ENCODE results near the gene KLHL29.

Gene KLHL29

DNA sequence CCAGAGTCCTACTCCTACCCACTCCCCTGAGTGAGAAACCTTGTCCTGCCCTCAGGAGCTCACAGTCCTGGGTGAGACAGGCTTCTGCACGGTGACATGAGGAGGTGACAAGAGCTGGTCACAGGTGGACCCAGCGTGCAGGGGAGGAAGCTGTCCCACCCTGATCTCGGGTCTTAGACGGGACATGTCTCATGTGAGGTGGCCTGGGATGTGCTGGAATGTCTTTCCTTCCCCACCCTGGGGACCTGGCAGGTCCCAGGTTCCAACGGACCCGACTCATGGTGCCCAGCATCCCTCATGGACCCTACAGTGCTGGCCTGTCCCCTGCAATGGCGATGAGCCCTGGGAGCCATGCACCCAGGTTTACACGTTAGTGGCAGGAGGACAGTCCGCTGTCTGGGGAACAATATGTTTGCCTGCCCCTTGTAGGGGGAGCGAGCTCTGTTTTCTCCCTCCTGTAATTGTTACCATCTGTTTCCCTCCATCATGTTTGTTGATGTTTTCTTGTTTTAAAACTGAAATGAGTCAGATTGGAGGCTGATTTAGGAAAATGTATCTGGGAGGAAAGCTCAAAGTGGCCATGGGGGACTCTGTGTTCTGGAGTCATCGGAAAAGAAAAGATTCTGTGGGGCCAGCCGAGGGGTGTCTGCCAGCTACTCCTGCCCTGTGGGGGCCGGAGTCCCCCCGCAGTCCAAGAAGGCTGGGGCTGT lies 238.1 kb downstream of the KLHL29 start:
- DNase-seq = no peak

DNA sequence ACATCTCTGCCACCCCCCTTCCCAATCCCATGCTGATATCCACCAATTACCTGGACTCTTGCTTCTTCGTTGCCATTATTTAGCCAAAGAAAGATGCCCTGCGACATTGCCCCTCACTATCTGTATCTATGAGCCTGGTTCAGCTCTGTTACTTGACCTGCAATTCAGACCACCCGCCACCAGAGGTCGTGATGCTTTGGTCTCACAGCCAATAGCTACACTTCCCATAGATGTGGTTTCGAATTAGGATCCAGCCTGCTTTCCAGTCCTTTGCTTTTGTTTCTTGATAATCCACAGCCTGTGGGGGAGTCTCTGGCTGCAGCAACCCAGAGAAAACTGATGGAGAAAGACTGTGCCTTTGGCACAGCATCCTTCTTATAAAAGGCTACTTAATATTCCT lies 239.4 kb downstream of the KLHL29 start:
- DNase-seq = no peak

DNA sequence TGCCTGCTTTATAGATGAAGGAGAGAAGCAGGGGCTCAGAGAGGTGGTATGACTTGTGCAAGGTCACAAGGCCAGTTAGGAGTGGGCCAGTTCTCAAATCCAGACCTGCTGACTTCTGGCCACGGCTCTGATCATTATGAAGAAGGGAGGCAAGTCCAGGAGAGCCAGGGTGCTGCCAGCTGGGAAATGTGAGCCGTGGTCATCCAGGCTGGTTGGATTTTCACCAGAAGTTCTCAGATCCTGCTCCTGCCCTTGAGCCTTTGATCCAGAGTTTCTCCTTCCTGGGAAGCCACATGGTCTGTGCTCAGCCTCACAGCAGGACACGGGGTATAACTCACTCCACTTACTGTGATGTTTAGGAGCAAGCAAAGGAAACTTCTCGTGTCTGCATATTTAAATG lies 239.9 kb downstream of the KLHL29 start:
- DNase-seq = no peak

GRCh38 chr2:23625726-23626125 lies 240.7 kb downstream of the KLHL29 start:
- no peak for DNase-seq

- no peak for DNase-seq
These were observed 241.8 kb downstream of the KLHL29 start for GRCh38 chr2:23626701-23627230.

DNA sequence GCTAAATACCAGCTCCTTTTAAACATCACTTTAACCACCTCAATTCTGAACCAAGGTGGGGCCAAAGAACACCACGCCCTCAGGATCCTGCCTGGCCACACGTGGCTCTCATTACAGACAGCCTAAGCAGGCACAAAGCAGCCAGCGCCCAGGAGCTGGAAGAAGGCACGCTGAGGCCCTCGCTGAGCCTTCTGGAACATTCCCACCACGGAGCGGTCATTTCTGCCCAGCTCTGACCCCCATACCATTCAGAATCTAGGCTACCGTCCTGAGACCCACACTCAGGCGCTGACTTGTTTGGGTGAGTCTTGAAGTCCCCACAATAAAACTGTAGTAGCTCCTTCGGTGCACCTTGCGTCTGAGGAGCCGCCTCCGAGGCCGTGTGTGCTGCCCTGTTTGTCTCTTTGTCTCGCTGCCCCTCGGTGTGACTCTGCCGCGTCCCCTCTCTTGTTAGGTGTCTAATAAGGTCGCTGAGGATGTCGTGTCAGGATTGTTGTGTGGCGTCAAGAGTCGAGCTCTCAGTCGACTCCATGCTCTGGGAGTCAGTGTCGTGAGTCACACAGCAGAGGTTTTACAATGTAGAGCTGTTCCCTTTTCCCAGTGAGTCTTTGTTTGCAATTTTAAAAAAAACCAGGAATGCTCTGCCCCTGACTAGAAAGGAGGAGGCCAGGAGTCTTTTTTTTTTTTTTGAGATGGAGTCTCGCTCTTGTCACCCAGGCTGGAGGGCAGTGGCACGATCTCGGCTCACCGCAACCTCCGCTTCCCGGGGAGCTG lies 242.4 kb downstream of the KLHL29 start:
- DNase-seq = no peak

- no peak for DNase-seq
These were observed 244.2 kb downstream of the KLHL29 start for GRCh38 chr2:23628926-23629771.

DNA sequence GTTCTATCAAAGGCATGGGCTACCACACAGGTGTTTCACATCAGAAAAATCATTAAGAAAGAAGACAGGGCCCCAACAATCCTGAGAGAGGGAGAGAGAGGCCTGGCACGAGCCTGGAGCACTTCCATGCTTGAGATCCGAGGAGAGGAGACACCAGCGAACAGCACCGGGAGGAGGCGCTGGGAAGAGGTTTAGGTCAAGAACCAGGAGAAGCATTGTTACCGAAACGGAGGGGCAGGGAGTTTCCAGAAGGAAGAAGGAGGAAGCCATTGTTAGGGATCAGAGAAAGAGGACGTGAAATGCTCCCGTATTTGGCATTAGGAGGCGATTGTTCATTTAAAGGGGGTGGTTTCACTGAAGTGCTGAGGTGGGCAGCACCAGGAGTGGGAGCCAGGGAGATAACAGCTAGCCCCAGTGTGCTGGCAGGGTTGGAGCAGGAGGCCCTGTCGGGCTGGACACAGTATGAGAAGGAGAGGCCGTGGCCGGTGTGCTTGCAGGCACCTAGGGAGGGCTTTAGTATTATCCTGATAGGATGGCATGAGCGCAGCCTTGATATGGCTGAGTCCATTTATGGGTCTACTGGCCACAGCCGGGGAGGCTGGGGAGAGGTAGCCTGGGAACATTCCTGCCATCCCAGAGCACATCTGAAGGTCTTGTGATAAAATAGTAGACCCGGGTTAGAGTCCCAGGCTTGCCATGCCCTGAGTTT lies 244.9 kb downstream of the KLHL29 start:
- no peak for DNase-seq

DNA sequence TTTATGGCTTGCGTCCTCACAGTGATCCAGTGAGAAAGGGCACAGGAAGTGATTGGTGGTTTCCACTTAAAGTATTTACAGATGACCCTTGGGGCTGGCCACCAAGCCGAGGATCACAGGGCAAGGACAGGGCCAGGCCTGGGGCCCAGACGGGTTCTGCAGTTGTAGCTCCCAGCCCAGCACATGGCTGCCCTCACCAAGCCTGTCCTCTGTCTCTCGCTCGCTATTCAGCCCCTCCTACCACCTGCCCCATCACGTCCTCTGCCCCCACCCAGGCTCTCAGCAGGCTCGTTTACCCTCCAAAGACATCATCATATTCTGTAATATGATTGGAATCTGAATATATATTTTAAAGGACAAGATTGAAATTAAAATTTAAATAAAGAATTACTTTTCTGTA lies 246.0 kb downstream of the KLHL29 start:
- no peak for DNase-seq

- DNase-seq = no peak
These were observed 246.4 kb downstream of the KLHL29 start for GRCh38 chr2:23631389-23631788.

DNA sequence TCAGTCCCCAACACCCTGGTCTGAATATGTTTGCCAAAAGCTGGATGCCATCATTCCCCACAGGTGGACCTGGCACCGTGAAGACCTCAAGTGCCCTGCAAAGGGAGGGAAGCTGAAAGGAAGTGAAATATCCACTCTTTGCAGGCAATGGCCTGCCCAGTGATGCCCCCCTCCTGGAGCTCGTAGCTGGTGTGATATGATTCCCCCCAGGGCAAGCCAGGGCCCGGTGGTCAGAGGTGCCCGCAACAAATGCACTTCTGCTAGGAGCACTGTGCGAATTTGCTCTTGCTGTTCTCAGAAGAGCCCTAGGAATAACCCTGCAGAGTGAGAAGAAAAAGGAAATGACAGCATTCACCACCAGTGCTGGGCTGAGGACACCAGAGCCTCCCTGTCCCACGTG lies 247.4 kb downstream of the KLHL29 start:
- no peak for DNase-seq

DNA sequence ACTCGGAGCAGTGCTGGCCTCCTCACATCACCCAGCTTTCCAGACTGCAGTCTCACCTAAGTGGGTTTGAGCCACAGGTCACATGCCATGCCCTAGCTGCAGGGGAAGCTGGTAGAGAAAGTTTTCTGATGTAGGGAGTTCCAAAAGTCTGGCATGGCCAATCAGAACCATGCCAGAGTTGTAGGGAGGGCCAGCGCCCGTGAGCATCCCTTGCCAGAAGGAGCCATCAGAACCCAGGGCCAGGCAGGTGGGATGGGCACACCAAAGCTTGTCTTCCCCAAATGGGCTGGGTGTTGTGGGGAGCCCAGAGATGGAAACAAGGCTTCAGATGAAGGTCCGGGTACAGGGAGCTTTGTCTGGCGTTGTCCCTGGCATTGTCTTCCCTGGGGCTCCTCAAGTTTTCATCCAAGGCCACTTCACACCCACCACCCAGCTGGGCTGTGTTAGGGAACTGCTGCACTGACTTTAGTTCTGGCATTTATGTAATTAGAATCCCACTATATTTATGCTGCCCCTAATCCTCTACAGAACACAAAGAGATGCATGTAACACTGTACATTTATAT lies 247.9 kb downstream of the KLHL29 start:
- no peak for DNase-seq

DNA sequence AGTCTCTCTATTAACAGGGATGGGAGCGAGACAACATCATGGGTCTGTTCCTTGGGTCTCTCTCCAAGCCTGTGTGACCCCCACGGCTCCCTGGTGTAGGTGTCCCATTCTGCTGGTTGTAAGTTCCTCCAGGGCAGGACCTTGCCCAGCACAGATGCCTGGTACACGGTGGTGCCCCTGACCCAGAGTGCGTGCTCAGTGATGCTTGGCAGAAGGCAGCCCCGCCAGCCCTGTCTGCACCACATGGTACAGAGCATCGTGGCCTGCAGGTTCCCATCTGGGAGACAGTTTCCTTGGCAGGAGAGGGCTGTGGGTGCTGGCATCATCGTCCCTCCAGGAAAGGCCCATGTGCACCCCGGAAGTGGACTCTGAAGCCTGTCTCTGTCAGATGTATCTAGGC lies 249.0 kb downstream of the KLHL29 start:
- DNase-seq = no peak

- no peak for DNase-seq
These were observed 250.7 kb downstream of the KLHL29 start for GRCh38 chr2:23635442-23636340.

DNA sequence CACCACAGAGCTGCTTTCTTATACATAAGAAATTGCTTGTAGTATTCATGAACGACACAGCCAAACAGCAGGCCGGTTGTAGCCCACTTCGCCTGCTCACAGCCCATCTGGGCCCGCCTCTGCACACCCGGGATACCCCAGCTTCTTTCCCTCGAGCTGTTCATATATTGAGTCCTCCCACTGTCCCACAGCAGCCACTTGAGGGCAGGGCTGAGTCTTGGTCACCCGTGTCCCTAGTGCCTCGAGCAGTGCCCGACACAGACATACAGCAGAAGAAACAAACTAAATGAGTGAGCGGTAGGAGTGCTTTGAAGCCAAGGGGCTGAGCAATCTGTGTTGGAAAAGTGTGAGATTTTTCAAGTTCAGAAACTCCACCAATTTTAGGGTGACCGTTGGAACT lies 251.4 kb downstream of the KLHL29 start:
- DNase-seq = no peak

DNA sequence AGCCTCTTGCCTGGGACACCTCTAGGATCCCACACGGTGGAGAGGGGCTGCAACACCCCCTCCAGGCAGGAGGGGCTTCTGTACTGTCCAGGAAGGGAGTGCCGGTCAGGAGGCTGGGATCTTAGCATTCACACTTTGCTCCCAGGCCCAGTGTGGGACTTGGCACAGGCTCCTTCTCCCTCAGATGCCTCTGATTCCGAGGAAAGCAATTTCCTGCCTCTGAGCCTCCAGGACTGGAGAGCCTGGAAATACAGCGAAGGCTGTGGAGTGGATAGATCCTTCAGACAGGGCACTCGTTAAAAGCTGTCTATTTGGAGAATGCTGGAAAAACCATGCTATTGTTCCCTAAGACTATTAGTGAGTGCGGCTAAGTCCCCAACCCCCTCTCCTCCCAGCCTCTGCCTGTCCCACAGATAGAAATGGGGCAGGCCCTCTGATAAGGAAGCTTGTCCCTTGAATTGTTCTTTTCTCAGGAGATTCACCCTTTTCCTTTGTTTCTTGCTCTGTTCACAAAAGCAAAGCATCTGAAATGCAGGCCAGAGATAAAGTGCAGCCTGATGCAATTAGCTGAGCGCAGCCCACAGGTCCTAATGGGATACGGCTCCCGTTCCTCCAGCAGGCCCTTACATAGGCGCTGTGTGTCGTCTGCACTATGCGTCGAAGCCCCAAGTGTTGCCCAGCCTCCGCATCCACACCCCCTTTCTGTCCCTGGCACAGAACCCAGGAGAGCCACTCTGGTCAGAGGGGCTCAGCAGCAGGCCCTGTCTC lies 252.2 kb downstream of the KLHL29 start:
- DNase-seq = no peak

DNA sequence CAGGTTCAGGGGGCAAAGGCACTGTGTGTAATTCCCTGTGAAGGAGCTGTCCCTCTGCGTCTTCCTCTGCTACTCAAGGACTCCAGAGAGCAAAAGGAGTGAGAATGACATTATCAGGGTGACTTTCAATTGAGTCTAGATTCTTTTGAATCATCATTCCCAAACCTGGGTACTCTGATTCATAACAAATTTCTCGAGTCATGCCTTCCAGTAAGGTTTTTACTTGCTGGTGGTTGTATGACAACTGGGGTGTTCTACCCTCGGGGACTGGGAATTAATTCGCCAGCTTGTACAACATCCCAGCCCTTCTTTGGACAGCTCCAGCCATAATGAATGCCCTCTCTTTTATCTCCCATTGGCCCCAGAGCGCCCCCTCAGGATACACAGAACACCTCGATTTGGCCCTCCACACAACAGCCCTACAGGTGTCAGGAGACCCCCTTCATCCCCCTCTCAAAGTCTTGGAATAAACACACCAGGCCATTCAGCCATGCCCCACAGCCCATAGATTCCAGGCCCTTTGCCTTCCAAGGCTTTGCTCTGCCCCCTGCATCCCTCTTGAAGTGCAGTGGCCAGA lies 254.5 kb downstream of the KLHL29 start:
- no peak for DNase-seq

DNA sequence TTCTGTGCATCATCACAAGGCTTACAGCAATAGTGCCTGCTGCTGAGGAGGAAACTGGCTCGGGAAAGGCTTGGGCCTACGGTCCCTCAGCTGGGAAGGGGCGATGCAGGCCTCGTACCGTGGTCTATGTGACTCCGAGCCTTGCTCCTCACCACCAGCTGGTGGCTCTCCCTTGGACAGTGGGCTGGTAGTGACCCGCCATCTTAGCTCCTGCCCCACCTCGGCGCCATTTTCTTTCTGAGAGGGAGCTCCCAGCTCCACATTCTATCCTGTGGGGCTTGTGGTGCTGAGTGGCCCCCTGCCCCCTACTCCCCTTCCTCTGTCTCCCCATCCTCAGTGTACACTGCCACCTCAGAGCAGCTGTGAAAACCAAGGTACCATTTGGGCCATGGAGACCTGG lies 255.7 kb downstream of the KLHL29 start:
- no peak for DNase-seq

GRCh38 chr2:23642516-23642915 lies 257.5 kb downstream of the KLHL29 start:
- no peak for DNase-seq

- no peak for DNase-seq
These were observed 260.3 kb downstream of the KLHL29 start for GRCh38 chr2:23645230-23645808.

Measured in activated CD4-positive, alpha-beta T cell treated with anti-CD3 and anti-CD28 coated beads for 1 hour (primary cell).